ENCODE data around the gene PWP2.
"Not testable (repeated sequence)": the region's sequence is repeated elsewhere in the genome, so short reads cannot be mapped to it uniquely, and the experiment has no call there.

DNA sequence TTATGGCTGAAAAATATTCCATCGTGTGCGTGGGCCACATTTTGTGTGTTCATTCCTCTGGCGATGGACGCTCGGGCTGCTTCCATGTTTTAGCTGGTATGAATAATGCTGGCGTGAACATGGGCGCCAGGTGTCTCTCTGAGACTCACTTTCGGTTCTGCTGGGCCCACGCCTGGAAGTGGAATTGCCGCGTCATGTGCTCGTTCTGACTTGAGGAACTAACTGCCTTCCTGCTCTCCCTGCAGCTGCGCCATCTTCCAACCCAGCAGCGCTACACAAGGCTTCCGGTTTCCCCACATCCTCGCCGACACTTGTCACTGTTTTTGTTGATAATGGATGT, 46.7 kb downstream of the PWP2 start:
- TF ChIP-seq, protein P1, sequence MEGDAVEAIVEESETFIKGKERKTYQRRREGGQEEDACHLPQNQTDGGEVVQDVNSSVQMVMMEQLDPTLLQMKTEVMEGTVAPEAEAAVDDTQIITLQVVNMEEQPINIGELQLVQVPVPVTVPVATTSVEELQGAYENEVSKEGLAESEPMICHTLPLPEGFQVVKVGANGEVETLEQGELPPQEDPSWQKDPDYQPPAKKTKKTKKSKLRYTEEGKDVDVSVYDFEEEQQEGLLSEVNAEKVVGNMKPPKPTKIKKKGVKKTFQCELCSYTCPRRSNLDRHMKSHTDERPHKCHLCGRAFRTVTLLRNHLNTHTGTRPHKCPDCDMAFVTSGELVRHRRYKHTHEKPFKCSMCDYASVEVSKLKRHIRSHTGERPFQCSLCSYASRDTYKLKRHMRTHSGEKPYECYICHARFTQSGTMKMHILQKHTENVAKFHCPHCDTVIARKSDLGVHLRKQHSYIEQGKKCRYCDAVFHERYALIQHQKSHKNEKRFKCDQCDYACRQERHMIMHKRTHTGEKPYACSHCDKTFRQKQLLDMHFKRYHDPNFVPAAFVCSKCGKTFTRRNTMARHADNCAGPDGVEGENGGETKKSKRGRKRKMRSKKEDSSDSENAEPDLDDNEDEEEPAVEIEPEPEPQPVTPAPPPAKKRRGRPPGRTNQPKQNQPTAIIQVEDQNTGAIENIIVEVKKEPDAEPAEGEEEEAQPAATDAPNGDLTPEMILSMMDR (conservative IDR thresholded peaks at IDR 0.05; ENCODE audit: low read depth, low read length), result not testable (repeated sequence)
- not testable (repeated sequence) for TF ChIP-seq EZH2phosphoT487 (IDR thresholded peaks at IDR 0.05; ENCODE audit: borderline replicate concordance, low read length)
